Kidney (tissue), 14 donors: Measurements from ENCODE around the gene CAPZB. TPM values are rescaled to one million over a fixed set of nuclear protein-coding genes. Genes with fewer than 3 reads are reported as not detected.
"Not testable (repeated sequence)": the region's sequence is repeated elsewhere in the genome, so short reads cannot be mapped to it uniquely, and the experiment has no call there.

Source experiments
- DNase-seq, 5 donors: peaks; one replicate each; pipeline ENCODE4 v3.0.0-alpha.2; 2013 to 2020
- FAIRE-seq: peaks from 2 replicates; lab custom pipeline; 2012; peaks lifted over from hg19 to GRCh38; lab: Jason Lieb, UNC
- H3K27ac ChIP-seq, 2 donors: one replicate each; pipeline ENCODE4 v1.7.0; 2013; ENCODE audit warnings: low read depth in 2 of 2, low read length in 2 of 2, inconsistent platforms in 1 of 2
- H3K27me3 ChIP-seq: one replicate; pipeline ENCODE4 v1.7.1; 2013; ENCODE audit warnings: low read length, inconsistent platforms; ENCODE audit not compliant: control insufficient read depth, insufficient read depth
- H3K36me3 ChIP-seq, 3 donors: one replicate each; pipeline versions ENCODE4 v1.7.0 to v1.7.1; 2013; ENCODE audit warnings: low read length in 3 of 3, control low read depth in 1 of 3, inconsistent platforms in 1 of 3; ENCODE audit not compliant: insufficient read depth in 3 of 3, control insufficient read depth in 2 of 3
- H3K4me1 ChIP-seq, 3 donors: one replicate each; pipeline versions ENCODE4 v1.7.0 to v1.7.1; 2013; ENCODE audit warnings: low read length in 3 of 3, inconsistent platforms in 1 of 3, low read depth in 1 of 3; ENCODE audit not compliant: control insufficient read depth in 2 of 3, insufficient read depth in 2 of 3
- H3K4me3 ChIP-seq, 3 donors: one replicate each; pipeline versions ENCODE4 v1.7.0 to v1.8.1; 2013; ENCODE audit warnings: low read length in 3 of 3, control low read depth in 1 of 3, inconsistent platforms in 1 of 3
- H3K9ac ChIP-seq, 3 donors: one replicate each; pipeline versions ENCODE4 v1.7.0 to v1.7.1; 2013; ENCODE audit warnings: low read length in 3 of 3, control low read depth in 1 of 3, inconsistent platforms in 1 of 3
- H3K9me3 ChIP-seq, 3 donors: one replicate each; pipeline versions ENCODE4 v1.7.0 to v1.7.1; 2013; ENCODE audit warnings: low read length in 3 of 3, control low read depth in 1 of 3, inconsistent platforms in 1 of 3; ENCODE audit not compliant: control insufficient read depth in 2 of 3, insufficient read depth in 1 of 3
- intact Hi-C: fragments of 100-400 bp; cut with DNase I; formaldehyde crosslinking; loops from one replicate; pipeline ENCODE4 v1.11.1; 2022
- polyA plus RNA-seq: library from polyadenylated mRNA; stranded (reverse); fragments of 350-450 nt; fragmentation: Illumina TruSeq; extraction: RNeasy Lipid Tissue Mini Kit (QIAGEN cat#74804); gene quantifications from one replicate; pipeline ENCODE4 v1.2.3, GENCODE V29; 2014; ENCODE audit warnings: low read depth, low replicate concordance; ENCODE audit not compliant: insufficient read depth
- total RNA-seq: library from RNA; stranded (reverse); fragmentation: NEBNext Ultra II Directional; extraction: Animal tissue kit (Norgen Biotek cat#: 25700); gene quantifications from one replicate; pipeline ENCODE4 v1.2.1, GENCODE V29; 2021
- TF ChIP-seq, protein P1 (sequence below): IDR thresholded peaks from 3 replicates; pipeline ENCODE4 v1.5.1; 2012; ENCODE audit warnings: mild to moderate bottlenecking, moderate library complexity, borderline replicate concordance; ENCODE audit not compliant: insufficient read depth; ENCODE audit errors: extremely low read depth
- donor health status: control.
- donor health status: control.
- donor health status: control.
- donor health status: control.
- donor health status: control.
- donor health status: DM: yes; HTN: yes; CAD: no.
- donor health status: Normal renal cell carcinoma (clear cell type).

CAPZB gene
- total and polyA plus RNA-seq, 2 donors from 2014 or later = 253 to 265 TPM

DNA sequence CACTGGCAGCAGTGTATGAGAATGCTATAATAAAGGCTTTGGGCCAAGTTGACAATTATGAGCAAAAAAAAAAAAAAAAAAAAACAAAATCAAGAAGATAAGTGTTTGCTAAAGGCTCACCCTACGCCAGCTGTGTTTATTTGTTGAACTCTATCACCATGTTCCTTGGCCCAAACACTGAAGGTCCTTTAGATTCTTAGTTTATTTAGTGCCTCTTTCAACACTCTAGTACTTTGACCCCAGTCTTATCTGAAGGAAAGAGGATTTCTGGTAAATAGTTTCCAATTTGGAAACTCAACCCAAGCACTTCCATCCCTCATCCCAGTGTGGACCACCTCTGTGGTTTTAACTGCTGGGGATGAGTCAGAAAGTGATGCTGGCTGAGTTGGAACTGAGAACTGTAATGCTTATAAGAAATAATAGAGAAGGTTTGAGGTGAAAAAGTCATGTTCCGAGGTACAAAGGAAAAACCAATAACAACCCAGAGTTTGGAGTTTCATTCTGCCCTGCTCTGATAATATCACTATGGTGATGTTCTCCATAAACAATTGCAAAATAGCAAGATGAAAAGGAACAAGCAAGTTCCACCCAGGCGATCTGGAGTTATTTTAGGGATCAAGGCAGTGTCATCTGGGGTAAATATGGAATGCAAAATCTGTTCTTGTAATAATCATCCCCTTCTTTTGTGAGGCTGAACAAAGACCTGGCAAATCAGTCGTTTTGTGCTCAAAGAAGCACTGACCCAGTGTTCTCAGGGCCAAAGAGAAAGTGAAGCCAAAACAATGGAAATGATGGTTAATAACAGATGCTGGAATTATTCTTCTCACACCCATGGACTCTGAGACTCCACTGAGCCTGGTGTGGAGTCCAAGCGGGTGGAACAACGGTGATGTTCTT, 19.7 kb upstream of the CAPZB start:
- no peak overlapping the region for H3K9ac ChIP-seq

DNA sequence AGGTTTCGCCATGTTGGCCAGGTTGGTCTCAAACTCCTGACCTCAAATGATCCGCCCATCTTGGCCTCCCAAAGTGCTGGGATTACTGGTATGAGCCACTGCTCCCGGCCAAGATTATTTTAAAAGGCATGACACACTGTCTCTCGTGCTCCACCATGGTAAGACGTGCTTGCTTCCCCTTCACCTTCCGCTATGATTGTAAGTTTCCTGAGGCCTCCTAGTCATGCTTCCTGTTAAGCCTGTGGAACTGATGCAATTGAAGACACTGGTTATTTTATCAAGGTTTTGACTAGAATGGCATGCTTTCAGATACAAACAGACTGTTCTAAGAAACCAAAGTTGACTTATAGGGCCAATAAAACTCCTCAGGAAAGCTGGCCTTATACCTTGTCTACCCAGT, 16.9 kb upstream of the CAPZB start:
- H3K36me3 ChIP-seq, H3K4me3 ChIP-seq, DNase-seq, intact Hi-C loops, H3K4me1 ChIP-seq, FAIRE-seq, H3K27ac ChIP-seq, H3K9ac ChIP-seq, H3K9me3 ChIP-seq, H3K27me3 ChIP-seq: not testable (repeated sequence)

More for the DNA sequence above, 19.7 kb upstream of the CAPZB start:
- H3K36me3 ChIP-seq = no peaks in the 10 kb centered on the region
- DNase-seq (peak in 1 of 5 donors; percentile 25), FAIRE-seq (no peak)
- peaks cover 0 to 6% (median 0%) of the 10 kb centered on the region in 3 donors for H3K4me1 ChIP-seq
- H3K27me3 ChIP-seq = no peaks in the 10 kb centered on the region
- intact Hi-C loops = no loop called here
- peak overlapping the region; percentile 9 to 12 for H3K27ac ChIP-seq
- no peak overlapping the region for H3K4me3 ChIP-seq
- H3K9me3 ChIP-seq = no peaks in the 10 kb centered on the region
- TF ChIP-seq, protein P1, sequence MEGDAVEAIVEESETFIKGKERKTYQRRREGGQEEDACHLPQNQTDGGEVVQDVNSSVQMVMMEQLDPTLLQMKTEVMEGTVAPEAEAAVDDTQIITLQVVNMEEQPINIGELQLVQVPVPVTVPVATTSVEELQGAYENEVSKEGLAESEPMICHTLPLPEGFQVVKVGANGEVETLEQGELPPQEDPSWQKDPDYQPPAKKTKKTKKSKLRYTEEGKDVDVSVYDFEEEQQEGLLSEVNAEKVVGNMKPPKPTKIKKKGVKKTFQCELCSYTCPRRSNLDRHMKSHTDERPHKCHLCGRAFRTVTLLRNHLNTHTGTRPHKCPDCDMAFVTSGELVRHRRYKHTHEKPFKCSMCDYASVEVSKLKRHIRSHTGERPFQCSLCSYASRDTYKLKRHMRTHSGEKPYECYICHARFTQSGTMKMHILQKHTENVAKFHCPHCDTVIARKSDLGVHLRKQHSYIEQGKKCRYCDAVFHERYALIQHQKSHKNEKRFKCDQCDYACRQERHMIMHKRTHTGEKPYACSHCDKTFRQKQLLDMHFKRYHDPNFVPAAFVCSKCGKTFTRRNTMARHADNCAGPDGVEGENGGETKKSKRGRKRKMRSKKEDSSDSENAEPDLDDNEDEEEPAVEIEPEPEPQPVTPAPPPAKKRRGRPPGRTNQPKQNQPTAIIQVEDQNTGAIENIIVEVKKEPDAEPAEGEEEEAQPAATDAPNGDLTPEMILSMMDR = no peak

DNA sequence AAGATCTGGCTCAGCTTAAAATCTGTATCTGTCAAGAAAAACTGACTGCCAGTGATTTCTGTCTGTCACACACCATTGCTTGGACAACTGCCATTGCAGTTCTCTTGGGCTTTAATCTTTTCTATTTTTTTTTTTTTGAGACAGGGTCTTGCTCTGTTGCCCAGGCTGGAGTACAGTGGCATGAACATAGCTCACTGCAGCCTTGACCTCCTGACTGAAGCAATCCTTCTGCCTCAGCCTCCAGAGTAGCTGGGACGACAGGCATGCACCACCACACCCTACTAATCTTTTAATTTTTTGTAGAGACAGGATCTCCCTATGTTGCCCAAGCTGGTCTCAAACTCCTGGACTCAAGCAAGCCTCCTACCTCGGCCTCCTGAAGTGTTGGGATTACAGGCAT, 14.5 kb upstream of the CAPZB start:
- H3K36me3 ChIP-seq, H3K9me3 ChIP-seq, H3K4me3 ChIP-seq, H3K27ac ChIP-seq, DNase-seq, H3K4me1 ChIP-seq, H3K9ac ChIP-seq, FAIRE-seq, H3K27me3 ChIP-seq, intact Hi-C loops: not testable (repeated sequence)

DNA sequence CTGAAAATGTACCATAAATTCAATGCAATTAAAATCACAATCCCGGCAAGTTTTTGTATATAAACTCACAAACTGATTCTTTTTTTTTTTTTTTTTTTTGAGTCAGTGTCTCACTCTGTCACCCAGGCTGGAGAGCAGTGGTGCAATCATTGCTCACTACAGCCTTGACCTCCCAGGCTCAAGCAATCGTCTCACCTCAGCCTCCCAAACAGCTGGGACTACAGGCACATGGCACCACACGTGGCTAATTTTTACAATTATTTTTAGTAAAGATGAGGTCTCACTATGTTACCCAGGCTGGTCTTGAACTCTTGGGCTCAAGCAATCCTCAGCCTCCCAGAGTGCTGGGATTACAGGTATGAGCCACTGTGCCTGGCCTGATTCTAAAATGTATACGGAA, 12.1 kb upstream of the CAPZB start:
- H3K27me3 ChIP-seq, FAIRE-seq, intact Hi-C loops: not testable (repeated sequence)

DNA sequence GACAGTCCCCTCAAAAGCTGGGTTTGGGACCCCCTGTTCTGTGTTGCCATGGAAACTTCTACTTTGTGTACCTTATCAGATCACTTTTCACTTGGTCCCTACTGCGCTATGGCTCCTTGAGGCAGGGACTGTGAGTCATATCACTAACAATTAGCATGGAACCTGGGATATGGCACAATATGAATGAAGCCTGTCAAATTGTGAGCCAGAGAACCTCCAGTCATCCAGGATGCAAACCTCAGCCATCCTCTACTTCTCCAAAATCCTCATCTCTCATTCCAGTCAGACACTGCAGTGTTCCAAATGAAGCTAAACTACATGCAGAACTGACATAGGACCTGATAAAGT, 11.2 kb upstream of the CAPZB start:
- DNase-seq (no peak), FAIRE-seq (no peak)
- peaks cover 0 to 3% (median 0%) of the 10 kb centered on the region in 3 donors for H3K4me1 ChIP-seq
- no peak overlapping the region for H3K4me3 ChIP-seq
- no peaks in the 10 kb centered on the region for H3K9me3 ChIP-seq
- H3K27me3 ChIP-seq = no peaks in the 10 kb centered on the region
- H3K36me3 ChIP-seq = no peaks in the 10 kb centered on the region
- H3K27ac ChIP-seq = no peak overlapping the region
- H3K9ac ChIP-seq = no peak overlapping the region
- intact Hi-C loops = no loop called here
- TF ChIP-seq, protein P1 = no peak

More for the DNA sequence above, 12.1 kb upstream of the CAPZB start:
- H3K27ac ChIP-seq, H3K36me3 ChIP-seq, DNase-seq, H3K4me1 ChIP-seq, H3K4me3 ChIP-seq, H3K9me3 ChIP-seq, H3K9ac ChIP-seq: not testable (repeated sequence)
